Measurements from ENCODE around the gene BASP1. TPM values are rescaled to one million over a fixed set of nuclear protein-coding genes. Genes with fewer than 3 reads are reported as not detected.
A peak's percentile ranks its signal among the peaks of the same experiment; 100 is the strongest.

The BASP1 gene
- total and polyA plus RNA-seq, 2 donors (not counting 1 experiment from before 2014, with no cell fraction given): 53.0 to 66.4 TPM

GRCh38 chr5:17267106-17267505 lies 49.7 kb downstream of the BASP1 start:
- Histone ChIP-seq H3K4me2 (replicated peaks; ENCODE audit: low read depth, low read length, poor library complexity, severe bottlenecking) (peak overlapping the region; percentile 51), H3K4me1 (ENCODE audit: control insufficient read depth in 2 of 2, insufficient read depth in 2 of 2, low read length in 2 of 2) (peaks cover 40% of the 10 kb centered on the region in 2 donors), H3K79me2 (ENCODE audit: control insufficient read depth, insufficient read depth, low read length) (peaks cover 99% of the 10 kb centered on the region), H2AFZ (ENCODE audit: insufficient read depth, low read depth, low read length, poor library complexity, severe bottlenecking) (no peak overlapping the region), H3K9ac (ENCODE audit: low read length) (peak overlapping the region; percentile 6), H3K9me3 (ENCODE audit: control extremely low read depth in 1 of 3, control insufficient read depth in 2 of 3, insufficient read depth in 1 of 3, low read length in 2 of 3) (peaks cover 0 to 5% (median 0%) of the 10 kb centered on the region in 3 donors), H3K36me3 (replicated peaks in 1 of 2; ENCODE audit: control extremely low read depth in 1 of 2, control insufficient read depth in 1 of 2, extremely low read depth in 1 of 2, insufficient read depth in 2 of 2, low read length in 1 of 2) (peaks cover 0 to 3% of the 10 kb centered on the region in 2 experiments), H3K27ac (ENCODE audit: low read length in 2 of 2) (peak overlapping the region; percentile 15 to 71), H3K4me3 (ENCODE audit: control extremely low read depth in 1 of 5, extremely low read depth in 1 of 5, insufficient read depth in 1 of 5, low read depth in 2 of 5, low read length in 4 of 5) (peak overlapping the region in 1 of 5 experiments; percentile 8), H4K20me1 (ENCODE audit: control insufficient read depth, insufficient read depth, low read length, poor library complexity, severe bottlenecking) (peaks cover 5% of the 10 kb centered on the region), H3K27me3 (replicated peaks in 1 of 4; ENCODE audit: control extremely low read depth in 1 of 4, control insufficient read depth in 3 of 4, insufficient read depth in 4 of 4, low read length in 3 of 4) (no peaks in the 10 kb centered on the region)
- ChIA-PET CTCF (interaction anchor here (0.7 to 1.2 kb wide), 3 partner anchors 11 to 770 kb away, joined by 3 read pairs; no protein-coding TSS in a partner anchor), POLR2A (interaction anchor here (1.4 kb wide), 1 partner anchor 13 kb away, joined by 6 read pairs; no protein-coding TSS in a partner anchor)
- Mint-ChIP-seq H3K9me3 (ENCODE audit: insufficient read depth) (no peaks in the 10 kb centered on the region), H3K4me1 (peaks cover 72% of the 10 kb centered on the region), H3K27me3 (no peaks in the 10 kb centered on the region), H3K27ac (peak overlapping the region; percentile 90), H3K4me3 (peak overlapping the region; percentile 75)
- TF ChIP-seq EZH2 (IDR thresholded peaks at IDR 0.05; ENCODE audit: borderline replicate concordance, insufficient read depth, low read depth, low read length, poor library complexity, severe bottlenecking) (no peak), CTCF (IDR thresholded peaks at IDR 0.05) (no peak)
- DNase-seq: peak; percentile 51
- 70% methylated on average over 3 of the region's 5 CpGs for WGBS (ENCODE audit: insufficient coverage)
- ATAC-seq (ENCODE audit: low read depth): peak; percentile 62
- intact Hi-C loops (cut with micrococcal nuclease): loop anchor here (2.0 to 10.0 kb wide), 2 partner anchors 16 to 48 kb away; no protein-coding TSS in a partner anchor

GRCh38 chr5:17269201-17269600 lies 51.8 kb downstream of the BASP1 start:
- ATAC-seq (ENCODE audit: low read depth) (peak; percentile 59), DNase-seq (peak; percentile 48)
- intact Hi-C loops (cut with micrococcal nuclease): loop anchor here (1.0 to 10.0 kb wide), 3 partner anchors 9 to 46 kb away; no protein-coding TSS in a partner anchor
- peak overlapping the region; percentile 43 to 71 for H3K27ac ChIP-seq (ENCODE audit: low read length in 2 of 2)
- H3K4me1 ChIP-seq (ENCODE audit: control insufficient read depth in 2 of 2, insufficient read depth in 2 of 2, low read length in 2 of 2): peaks cover 42 to 43% of the 10 kb centered on the region in 2 donors
- no peaks in the 10 kb centered on the region for H3K9me3 Mint-ChIP-seq (ENCODE audit: insufficient read depth)
- H3K36me3 ChIP-seq (replicated peaks in 1 of 2; ENCODE audit: control extremely low read depth in 1 of 2, control insufficient read depth in 1 of 2, extremely low read depth in 1 of 2, insufficient read depth in 2 of 2, low read length in 1 of 2): peaks cover 0 to 1% of the 10 kb centered on the region in 2 experiments
- H4K20me1 ChIP-seq (ENCODE audit: control insufficient read depth, insufficient read depth, low read length, poor library complexity, severe bottlenecking): peaks cover 5% of the 10 kb centered on the region
- H3K4me3 ChIP-seq (ENCODE audit: control extremely low read depth in 1 of 5, extremely low read depth in 1 of 5, insufficient read depth in 1 of 5, low read depth in 2 of 5, low read length in 4 of 5): peak overlapping the region in 2 of 5 experiments; percentile 14 to 15
- H3K9ac ChIP-seq (ENCODE audit: low read length): peak overlapping the region; percentile 26
- no peaks in the 10 kb centered on the region for H3K27me3 ChIP-seq (replicated peaks in 1 of 4; ENCODE audit: control extremely low read depth in 1 of 4, control insufficient read depth in 3 of 4, insufficient read depth in 4 of 4, low read length in 3 of 4)
- TF ChIP-seq CTCF (IDR thresholded peaks at IDR 0.05) (no peak), EZH2 (IDR thresholded peaks at IDR 0.05; ENCODE audit: borderline replicate concordance, insufficient read depth, low read depth, low read length, poor library complexity, severe bottlenecking) (no peak)
- H3K27ac Mint-ChIP-seq: peak overlapping the region; percentile 81
- no peaks in the 10 kb centered on the region for H3K9me3 ChIP-seq (ENCODE audit: control extremely low read depth in 1 of 3, control insufficient read depth in 2 of 3, insufficient read depth in 1 of 3, low read length in 2 of 3)
- peak overlapping the region; percentile 50 for H2AFZ ChIP-seq (ENCODE audit: insufficient read depth, low read depth, low read length, poor library complexity, severe bottlenecking)
- H3K4me3 Mint-ChIP-seq: peak overlapping the region; percentile 52
- ChIA-PET CTCF (interaction anchor here (1.0 to 2.2 kb wide), 4 partner anchors 9 to 53 kb away, joined by 5 to 6 read pairs (median 5); no protein-coding TSS in a partner anchor), POLR2A (interaction anchor here (0.8 kb wide), 1 partner anchor 43 kb away, joined by 3 read pairs; no protein-coding TSS in a partner anchor)
- H3K27me3 Mint-ChIP-seq: no peaks in the 10 kb centered on the region
- H3K4me2 ChIP-seq (replicated peaks; ENCODE audit: low read depth, low read length, poor library complexity, severe bottlenecking): peak overlapping the region; percentile 38
- WGBS (ENCODE audit: insufficient coverage): 72% methylated on average over 3 of the region's 6 CpGs
- H3K4me1 Mint-ChIP-seq: peaks cover 76% of the 10 kb centered on the region
- peaks cover 98% of the 10 kb centered on the region for H3K79me2 ChIP-seq (ENCODE audit: control insufficient read depth, insufficient read depth, low read length)

Data from B cell (primary cell).